SK-N-MC (cell line): ENCODE measurements around the gene ASB17.

Experiments used
- DNase-seq: peaks from one replicate; pipeline ENCODE4 v3.0.0-alpha.2; 2011; ENCODE audit warnings: low read depth, low spot score
- H3K27ac ChIP-seq: fragments of 200-600 bp; sonication (generic); 2 replicates; pipeline ENCODE4 v1.5.1; 2016; ENCODE audit warnings: mixed run types
- H3K36me3 ChIP-seq: fragments of 200-600 bp; sonication (generic); 2 replicates; pipeline ENCODE4 v1.6.1; 2017; ENCODE audit warnings: antibody characterized with exemption, low read length, mixed read lengths; ENCODE audit not compliant: insufficient read depth
- H3K4me3 ChIP-seq: fragments of 200-600 bp; sonication (generic); 2 replicates; pipeline ENCODE4 v1.5.1; 2016
- H3K9ac ChIP-seq: fragments of 200-600 bp; sonication (generic); 2 replicates; pipeline ENCODE4 v1.8.0; 2017; ENCODE audit warnings: mixed run types, mixed read lengths; ENCODE audit not compliant: insufficient read length
- H3K9me3 ChIP-seq: fragments of 200-600 bp; sonication (generic); 2 replicates; pipeline ENCODE4 v1.6.1; 2017; ENCODE audit warnings: low read depth, mild to moderate bottlenecking, antibody characterized with exemption, low read length, moderate library complexity, mixed read lengths
- EZH2 ChIP-seq: fragments of 200-600 bp; sonication (generic); IDR thresholded peaks from one replicate; pipeline ENCODE4 v1.6.1; 2017; ENCODE audit warnings: antibody characterized with exemption
- FOXP2 ChIP-seq: optimal IDR thresholded peaks from 2 replicates; pipeline ENCODE3; 2011; ENCODE audit warnings: mild to moderate bottlenecking, moderate library complexity; ENCODE audit not compliant: insufficient read depth; ENCODE audit errors: extremely low read length, control extremely low read depth
- POLR2AphosphoS5 ChIP-seq: IDR thresholded peaks from 2 replicates; pipeline ENCODE4 v1.6.1; 2012; ENCODE audit warnings: mild to moderate bottlenecking, low read depth, low read length, borderline replicate concordance

The ASB17 gene

DNA sequence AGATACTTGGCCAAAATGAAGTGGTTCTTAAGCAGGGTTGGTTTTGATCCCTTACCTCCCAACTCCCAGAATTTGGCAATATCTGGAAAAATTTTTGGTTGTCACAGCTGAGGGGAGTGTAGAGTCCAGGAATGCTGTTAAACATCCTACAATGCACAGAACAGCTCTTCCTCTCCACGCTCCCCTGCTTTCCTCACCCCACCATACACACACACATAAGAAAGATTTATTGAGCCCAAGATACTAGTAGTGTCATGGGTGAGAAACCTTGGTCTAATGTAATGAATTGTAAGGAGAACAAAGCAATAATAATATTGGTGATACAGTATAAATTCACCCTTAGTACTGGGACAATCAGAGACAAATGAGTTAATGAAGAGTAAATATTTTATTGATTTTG, 47.8 kb downstream of the ASB17 start:
- H3K4me3 ChIP-seq, result no peak overlapping the region
- no peaks in the 10 kb centered on the region for H3K36me3 ChIP-seq
- no peaks in the 10 kb centered on the region for H3K9me3 ChIP-seq
- H3K27ac ChIP-seq, result no peak overlapping the region
- no peak for DNase-seq
- TF ChIP-seq EZH2 (no peak), FOXP2 (no peak), POLR2AphosphoS5 (no peak)
- no peak overlapping the region for H3K9ac ChIP-seq

DNA sequence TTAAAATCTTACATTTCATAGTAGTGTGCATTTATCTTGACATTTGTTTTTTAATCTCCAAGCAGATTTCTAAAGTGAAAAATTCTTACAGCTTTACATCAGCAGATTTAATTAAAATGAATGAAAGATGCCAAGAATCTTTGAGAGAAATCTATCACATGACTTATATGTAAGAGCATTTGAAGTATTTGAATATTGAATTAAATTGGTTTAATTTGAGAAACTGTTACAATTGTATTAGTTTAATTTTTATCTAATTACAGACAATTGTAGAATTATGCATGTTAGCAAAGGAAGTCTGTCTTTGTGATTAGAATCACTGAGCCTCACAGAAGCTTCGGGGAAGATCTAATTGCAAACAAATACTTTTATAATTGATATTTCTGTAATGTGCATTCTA, 52.2 kb downstream of the ASB17 start:
- TF ChIP-seq FOXP2, result no peak
- TF ChIP-seq EZH2, result no peak
- no peak for TF ChIP-seq POLR2AphosphoS5
- no peak for DNase-seq
- Histone ChIP-seq H3K27ac (no peak overlapping the region), H3K4me3 (no peak overlapping the region), H3K36me3 (no peaks in the 10 kb centered on the region), H3K9ac (no peak overlapping the region), H3K9me3 (no peaks in the 10 kb centered on the region)

DNA sequence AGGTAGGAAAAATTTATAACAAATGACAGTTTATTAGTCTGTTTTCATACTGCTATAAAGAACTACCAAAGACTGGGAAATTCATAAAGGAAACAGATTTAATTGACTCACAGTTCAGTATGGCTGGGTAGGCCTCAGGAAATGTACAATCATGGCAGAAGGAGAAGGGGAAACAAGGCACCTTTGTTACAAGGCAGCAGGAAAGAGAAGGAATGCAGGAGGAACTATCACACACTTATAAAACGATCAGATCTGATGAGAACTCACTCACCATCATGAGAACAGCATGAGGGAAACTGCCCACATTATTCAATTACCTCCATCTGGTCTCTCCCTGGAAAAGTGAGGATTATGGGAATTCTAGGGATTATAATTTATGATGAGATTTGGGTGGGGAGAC, 61.3 kb downstream of the ASB17 start:
- no peak for TF ChIP-seq POLR2AphosphoS5
- no peak for TF ChIP-seq FOXP2
- TF ChIP-seq EZH2, result no peak
- H3K9ac ChIP-seq, result no peak overlapping the region
- no peak overlapping the region for H3K4me3 ChIP-seq
- H3K9me3 ChIP-seq, result no peaks in the 10 kb centered on the region
- no peak for DNase-seq
- no peak overlapping the region for H3K27ac ChIP-seq
- no peaks in the 10 kb centered on the region for H3K36me3 ChIP-seq
